HL-60 (cell line): Measurements from ENCODE around the gene MTFP1.

Experiments used
- DNase-seq, 2 experiments: peaks; one replicate each; pipeline ENCODE4 v3.0.0-alpha.2; 2010 to 2020; ENCODE audit warnings: low read depth in 1 of 2, low spot score in 1 of 2
- H3K27ac ChIP-seq: fragments of 250-450 bp; sonication (Bioruptor Pico); replicated peaks from 2 replicates; pipeline ENCODE4 v1.5.1; 2020; ENCODE audit warnings: mild to moderate bottlenecking, moderate library complexity
- H3K27me3 ChIP-seq: fragments of 250-450 bp; sonication (Bioruptor Pico); 2 replicates; pipeline ENCODE4 v1.5.1; 2021; ENCODE audit warnings: mild to moderate bottlenecking, moderate library complexity; ENCODE audit not compliant: insufficient read depth, poor library complexity, severe bottlenecking
- H3K4me3 ChIP-seq: replicated peaks from 2 replicates; pipeline ENCODE4 v1.5.1; 2011; ENCODE audit warnings: mild to moderate bottlenecking, control low read depth, low read length; ENCODE audit not compliant: insufficient read depth
- GABPA ChIP-seq: IDR thresholded peaks from 2 replicates; pipeline ENCODE4 v1.6.1; 2012; ENCODE audit warnings: low read depth
- POLR2AphosphoS5 ChIP-seq: IDR thresholded peaks from 2 replicates; pipeline ENCODE4 v1.6.1; 2012; ENCODE audit warnings: low read depth
- SPI1 ChIP-seq: IDR thresholded peaks from 2 replicates; pipeline ENCODE4 v1.6.1; 2012; ENCODE audit warnings: low read depth, mild to moderate bottlenecking, borderline replicate concordance
- TF ChIP-seq, protein P1 (sequence below): IDR thresholded peaks from 2 replicates; pipeline ENCODE4 v1.6.1; 2012; ENCODE audit warnings: low read depth; ENCODE audit not compliant: insufficient replicate concordance
- TF ChIP-seq, protein P2 (sequence below): IDR thresholded peaks from one replicate; pipeline ENCODE4 v1.5.1; 2011; ENCODE audit warnings: low read length, control low read depth, inconsistent platforms; ENCODE audit not compliant: insufficient read depth

Gene MTFP1

DNA sequence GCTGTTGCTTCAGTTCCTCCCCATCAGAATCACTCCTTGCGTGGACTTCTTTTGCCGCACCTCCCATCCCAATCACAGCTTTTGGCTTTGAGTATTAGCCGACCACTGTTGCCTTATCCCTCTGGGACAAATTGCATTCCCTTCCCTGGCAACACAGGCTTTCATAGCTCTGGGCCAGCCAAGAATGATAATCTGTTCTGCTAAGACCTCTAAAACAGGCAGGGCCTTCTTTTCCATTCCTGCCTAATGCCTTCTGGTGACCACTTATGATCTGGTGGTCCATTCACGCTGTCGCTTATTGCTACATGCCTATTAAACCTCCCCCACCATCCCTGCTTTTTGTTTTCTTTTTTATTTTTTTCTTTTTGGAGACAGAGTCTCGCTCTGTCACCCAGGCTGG is 19.2 kb upstream of the MTFP1 start:
- H3K4me3 ChIP-seq = no peak overlapping the region

DNA sequence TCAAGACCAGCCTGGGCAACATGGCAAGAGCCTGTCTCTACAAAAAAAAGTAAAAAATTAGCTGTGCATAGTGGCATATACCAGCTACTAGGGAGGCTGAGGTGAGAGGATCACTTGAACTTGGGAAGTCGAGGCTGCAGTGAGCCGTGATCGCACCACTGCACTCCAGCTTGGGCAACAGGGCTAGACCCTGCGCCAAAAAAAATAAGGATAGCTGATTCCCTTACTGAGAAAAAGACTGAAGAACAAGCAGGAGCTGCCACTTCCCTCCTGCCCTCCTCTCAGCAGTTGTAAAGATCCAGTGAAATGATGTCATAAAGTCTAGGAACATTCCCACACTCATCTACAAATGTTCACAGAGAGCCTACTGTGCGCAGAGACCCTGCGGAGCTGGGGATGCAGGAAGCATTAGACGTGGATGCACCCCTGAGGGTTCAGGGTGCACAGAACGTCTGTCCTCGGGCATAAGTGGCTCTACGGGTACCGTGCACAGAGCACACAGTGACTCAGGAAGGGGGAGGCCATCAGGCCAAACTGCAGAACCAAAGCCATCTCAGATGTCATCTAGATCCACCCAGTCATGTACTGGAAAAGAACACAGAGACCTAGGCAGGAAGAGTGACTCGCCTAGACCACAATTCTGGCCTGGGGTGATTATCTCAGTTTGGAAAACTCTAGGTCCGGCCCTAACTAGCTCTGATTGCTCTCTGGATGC is 17.0 kb upstream of the MTFP1 start:
- no peaks in the 10 kb centered on the region for H3K27me3 ChIP-seq
- no peak overlapping the region for H3K4me3 ChIP-seq
- no peak overlapping the region for H3K27ac ChIP-seq
- no peak for DNase-seq
- TF ChIP-seq, protein P1, sequence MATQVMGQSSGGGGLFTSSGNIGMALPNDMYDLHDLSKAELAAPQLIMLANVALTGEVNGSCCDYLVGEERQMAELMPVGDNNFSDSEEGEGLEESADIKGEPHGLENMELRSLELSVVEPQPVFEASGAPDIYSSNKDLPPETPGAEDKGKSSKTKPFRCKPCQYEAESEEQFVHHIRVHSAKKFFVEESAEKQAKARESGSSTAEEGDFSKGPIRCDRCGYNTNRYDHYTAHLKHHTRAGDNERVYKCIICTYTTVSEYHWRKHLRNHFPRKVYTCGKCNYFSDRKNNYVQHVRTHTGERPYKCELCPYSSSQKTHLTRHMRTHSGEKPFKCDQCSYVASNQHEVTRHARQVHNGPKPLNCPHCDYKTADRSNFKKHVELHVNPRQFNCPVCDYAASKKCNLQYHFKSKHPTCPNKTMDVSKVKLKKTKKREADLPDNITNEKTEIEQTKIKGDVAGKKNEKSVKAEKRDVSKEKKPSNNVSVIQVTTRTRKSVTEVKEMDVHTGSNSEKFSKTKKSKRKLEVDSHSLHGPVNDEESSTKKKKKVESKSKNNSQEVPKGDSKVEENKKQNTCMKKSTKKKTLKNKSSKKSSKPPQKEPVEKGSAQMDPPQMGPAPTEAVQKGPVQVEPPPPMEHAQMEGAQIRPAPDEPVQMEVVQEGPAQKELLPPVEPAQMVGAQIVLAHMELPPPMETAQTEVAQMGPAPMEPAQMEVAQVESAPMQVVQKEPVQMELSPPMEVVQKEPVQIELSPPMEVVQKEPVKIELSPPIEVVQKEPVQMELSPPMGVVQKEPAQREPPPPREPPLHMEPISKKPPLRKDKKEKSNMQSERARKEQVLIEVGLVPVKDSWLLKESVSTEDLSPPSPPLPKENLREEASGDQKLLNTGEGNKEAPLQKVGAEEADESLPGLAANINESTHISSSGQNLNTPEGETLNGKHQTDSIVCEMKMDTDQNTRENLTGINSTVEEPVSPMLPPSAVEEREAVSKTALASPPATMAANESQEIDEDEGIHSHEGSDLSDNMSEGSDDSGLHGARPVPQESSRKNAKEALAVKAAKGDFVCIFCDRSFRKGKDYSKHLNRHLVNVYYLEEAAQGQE = no peak
- no peak for TF ChIP-seq GABPA
- no peak for TF ChIP-seq POLR2AphosphoS5
- TF ChIP-seq, protein P2, sequence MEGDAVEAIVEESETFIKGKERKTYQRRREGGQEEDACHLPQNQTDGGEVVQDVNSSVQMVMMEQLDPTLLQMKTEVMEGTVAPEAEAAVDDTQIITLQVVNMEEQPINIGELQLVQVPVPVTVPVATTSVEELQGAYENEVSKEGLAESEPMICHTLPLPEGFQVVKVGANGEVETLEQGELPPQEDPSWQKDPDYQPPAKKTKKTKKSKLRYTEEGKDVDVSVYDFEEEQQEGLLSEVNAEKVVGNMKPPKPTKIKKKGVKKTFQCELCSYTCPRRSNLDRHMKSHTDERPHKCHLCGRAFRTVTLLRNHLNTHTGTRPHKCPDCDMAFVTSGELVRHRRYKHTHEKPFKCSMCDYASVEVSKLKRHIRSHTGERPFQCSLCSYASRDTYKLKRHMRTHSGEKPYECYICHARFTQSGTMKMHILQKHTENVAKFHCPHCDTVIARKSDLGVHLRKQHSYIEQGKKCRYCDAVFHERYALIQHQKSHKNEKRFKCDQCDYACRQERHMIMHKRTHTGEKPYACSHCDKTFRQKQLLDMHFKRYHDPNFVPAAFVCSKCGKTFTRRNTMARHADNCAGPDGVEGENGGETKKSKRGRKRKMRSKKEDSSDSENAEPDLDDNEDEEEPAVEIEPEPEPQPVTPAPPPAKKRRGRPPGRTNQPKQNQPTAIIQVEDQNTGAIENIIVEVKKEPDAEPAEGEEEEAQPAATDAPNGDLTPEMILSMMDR = no peak
- TF ChIP-seq SPI1 = no peak

More for the DNA sequence above, 19.2 kb upstream of the MTFP1 start:
- H3K27me3 ChIP-seq = no peaks in the 10 kb centered on the region
- H3K27ac ChIP-seq = no peak overlapping the region
- TF ChIP-seq GABPA = no peak
- TF ChIP-seq, protein P2 = no peak
- TF ChIP-seq, protein P1 = no peak
- no peak for TF ChIP-seq SPI1
- TF ChIP-seq POLR2AphosphoS5 = no peak
- DNase-seq = no peak

DNA sequence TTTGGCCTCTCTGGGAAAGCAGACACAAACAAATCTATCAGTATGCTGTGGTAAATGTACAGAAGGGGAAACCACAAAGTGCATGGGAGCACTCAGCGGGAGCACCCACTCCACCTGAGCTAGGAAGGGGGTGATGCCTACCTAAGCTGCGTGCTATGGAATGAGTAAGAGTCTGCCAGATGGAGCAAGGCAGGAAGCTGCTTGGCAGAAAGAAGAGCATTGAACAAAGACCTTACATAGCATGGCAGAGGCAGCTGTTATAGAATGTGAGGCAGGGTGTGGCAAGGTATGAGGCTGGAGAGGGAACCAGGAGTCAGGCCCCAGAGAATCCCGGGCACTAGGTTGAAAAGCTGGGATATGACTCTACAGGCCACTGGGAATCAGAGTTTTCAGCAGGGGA is 13.8 kb upstream of the MTFP1 start:
- Histone ChIP-seq H3K27ac (no peak overlapping the region), H3K4me3 (no peak overlapping the region), H3K27me3 (no peaks in the 10 kb centered on the region)
- DNase-seq = no peak
- TF ChIP-seq, protein P1 = no peak
- no peak for TF ChIP-seq POLR2AphosphoS5
- no peak for TF ChIP-seq GABPA
- TF ChIP-seq SPI1 = no peak
- TF ChIP-seq, protein P2 = no peak
